CD4-positive, alpha-beta memory T cell (primary cell): ENCODE results near the gene ADSS1. TPM values are rescaled to one million over a fixed set of nuclear protein-coding genes. Genes with fewer than 3 reads are reported as not detected.

Experiments used
- CTCF ChIA-PET: fragments of 350-600 bp; sonication (Branson Sonifier 250); formaldehyde crosslinking; loops from one replicate; lab custom pipeline; 2021; ENCODE audit warnings: inconsistent platforms; ENCODE audit not compliant: partially characterized antibody; lab: Charles Lee
- POLR2A ChIA-PET: fragments of 350-600 bp; sonication (Branson Sonifier 250); formaldehyde crosslinking; loops from one replicate; lab custom pipeline; 2021; ENCODE audit not compliant: partially characterized antibody; lab: Charles Lee
- DNase-seq, 5 donors: peaks; one replicate each; pipeline versions ENCODE4 v3.0.0 to v3.0.0-alpha.2; 2020 to 2022; ENCODE audit warnings: mixed read lengths in 1 of 5
- H3K27ac ChIP-seq: one replicate; pipeline ENCODE4 v1.7.0; 2013; ENCODE audit warnings: low read depth, low read length
- H3K27me3 ChIP-seq: 2 replicates; pipeline ENCODE4 v1.7.0; 2013; ENCODE audit warnings: mild to moderate bottlenecking, low read length, moderate library complexity; ENCODE audit not compliant: insufficient read depth
- H3K36me3 ChIP-seq: 2 replicates; pipeline ENCODE4 v1.7.0; 2013; ENCODE audit warnings: mild to moderate bottlenecking, low read length, moderate library complexity; ENCODE audit not compliant: insufficient read depth
- H3K4me1 ChIP-seq: 2 replicates; pipeline ENCODE4 v1.7.0; 2013; ENCODE audit warnings: mild to moderate bottlenecking, low read length, moderate library complexity; ENCODE audit not compliant: insufficient read depth
- H3K4me3 ChIP-seq, 2 donors: one replicate each; pipeline ENCODE4 v1.7.0; 2013; ENCODE audit warnings: low read length in 2 of 2, mild to moderate bottlenecking in 1 of 2
- H3K9me3 ChIP-seq, 2 donors: one replicate each; pipeline ENCODE4 v1.7.0; 2013; ENCODE audit warnings: low read length in 2 of 2, control low read depth in 1 of 2; ENCODE audit not compliant: control insufficient read depth in 1 of 2
- H3K27ac Mint-ChIP-seq, 7 donors: one replicate each; pipeline ENCODE4 v1.8.0; 2020 to 2021; ENCODE audit warnings: mixed read lengths in 7 of 7, mild to moderate bottlenecking in 6 of 7, inconsistent platforms in 3 of 7, moderate library complexity in 3 of 7
- H3K27me3 Mint-ChIP-seq, 2 donors: one replicate each; pipeline ENCODE4 v1.8.0; 2020 to 2021; ENCODE audit warnings: mixed read lengths in 2 of 2
- H3K36me3 Mint-ChIP-seq, 2 donors: one replicate each; pipeline ENCODE4 v1.8.0; 2020 to 2021; ENCODE audit warnings: mixed read lengths in 2 of 2, inconsistent platforms in 1 of 2, mild to moderate bottlenecking in 1 of 2
- H3K4me1 Mint-ChIP-seq, 4 donors: one replicate each; pipeline ENCODE4 v1.8.0; 2020 to 2021; ENCODE audit warnings: mixed read lengths in 4 of 4, mild to moderate bottlenecking in 1 of 4
- H3K4me3 Mint-ChIP-seq, 8 donors: one replicate each; pipeline ENCODE4 v1.8.0; 2020 to 2021; ENCODE audit warnings: mixed read lengths in 8 of 8, mild to moderate bottlenecking in 7 of 8, moderate library complexity in 6 of 8, inconsistent platforms in 3 of 8
- H3K9me3 Mint-ChIP-seq, 8 donors: one replicate each; pipeline ENCODE4 v1.8.0; 2020 to 2021; ENCODE audit warnings: mixed read lengths in 8 of 8, mild to moderate bottlenecking in 5 of 8, inconsistent platforms in 3 of 8, moderate library complexity in 1 of 8
- intact Hi-C: fragments of 100-400 bp; cut with micrococcal nuclease; formaldehyde crosslinking; loops from one replicate; pipeline ENCODE4 v1.15.1; 2023
- polyA plus RNA-seq, 2 donors: library from polyadenylated mRNA; unstranded; fragments of 300-500 nt; fragmentation: Illumina TruSeq; gene quantifications; one replicate each; pipeline ENCODE4 v1.2.3, GENCODE V29; 2021
- total RNA-seq, 2 experiments: library from RNA; stranded (reverse); gene quantifications; one replicate each; pipeline ENCODE4 v1.2.3, GENCODE V29; 2021

The ADSS1 gene
- total and polyA plus RNA-seq, 4 experiments from 2014 or later: 0.16 to 1.8 (median 1.5) TPM

GRCh38 chr14:104751539-104752422 is 27.8 kb downstream of the ADSS1 start:
- peak overlapping the region; percentile 53 to 93 for H3K4me3 ChIP-seq
- peaks cover 25% of the 10 kb centered on the region for H3K4me1 ChIP-seq
- Mint-ChIP-seq H3K27ac (peak overlapping the region in 6 of 7 donors; percentile 41 to 95 (median 92)), H3K9me3 (peaks cover 0 to 3% (median 0%) of the 10 kb centered on the region in 8 donors), H3K36me3 (peaks cover 0 to 31% of the 10 kb centered on the region in 2 donors), H3K4me1 (peaks cover 12 to 40% (median 27%) of the 10 kb centered on the region in 4 donors), H3K4me3 (peak overlapping the region; percentile 82 to 96 (median 91)), H3K27me3 (no peaks in the 10 kb centered on the region)
- no peaks in the 10 kb centered on the region for H3K27me3 ChIP-seq
- ChIA-PET CTCF (interaction anchor here (1.0 to 3.5 kb wide), 9 partner anchors 15 to 86 kb away, joined by 3 to 17 read pairs (median 5); partner anchors contain the start of gene ADSS1), POLR2A (interaction anchor here (0.8 to 2.8 kb wide), 15 partner anchors 9 to 563 kb away, joined by 3 to 27 read pairs (median 5); partner anchors contain the start of genes ADSS1, AKT1, BRF1 and CDCA4)
- H3K9me3 ChIP-seq: no peaks in the 10 kb centered on the region
- peak in 2 of 5 donors; percentile 6 to 46 for DNase-seq
- peak overlapping the region; percentile 79 for H3K27ac ChIP-seq
- intact Hi-C loops: loop anchor here (1.0 to 5.0 kb wide), 5 partner anchors 27 to 271 kb away; partner anchors contain the start of genes ADSS1, AKT1, CDCA4 and INF2
- H3K36me3 ChIP-seq: peaks cover 13% of the 10 kb centered on the region

DNA sequence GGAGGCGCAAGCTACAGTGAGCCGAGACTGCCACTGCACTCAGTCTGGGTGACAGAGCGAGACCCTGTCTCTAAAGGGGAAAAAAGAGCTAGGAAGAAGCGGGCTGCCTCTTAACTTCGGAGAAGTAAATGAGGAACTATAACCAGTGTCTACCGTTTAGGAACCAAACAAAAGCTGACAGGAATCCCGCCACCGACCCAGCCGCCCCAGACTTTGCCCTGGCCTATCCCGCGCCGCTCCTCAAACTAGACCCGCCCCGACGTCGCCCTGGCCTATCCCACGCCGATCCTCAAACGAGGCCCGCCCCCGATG is 28.4 kb downstream of the ADSS1 start:
- Mint-ChIP-seq H3K27ac (peak overlapping the region; percentile 88 to 95 (median 94)), H3K9me3 (peaks cover 0 to 3% (median 0%) of the 10 kb centered on the region in 8 donors), H3K36me3 (peaks cover 0 to 36% of the 10 kb centered on the region in 2 donors), H3K27me3 (no peaks in the 10 kb centered on the region), H3K4me3 (peak overlapping the region; percentile 82 to 96 (median 91)), H3K4me1 (peaks cover 16 to 41% (median 29%) of the 10 kb centered on the region in 4 donors)
- intact Hi-C loops: loop anchor here (1.0 to 5.0 kb wide), 5 partner anchors 28 to 270 kb away; partner anchors contain the start of genes ADSS1, AKT1, CDCA4 and INF2
- Histone ChIP-seq H3K27ac (peak overlapping the region; percentile 79), H3K4me1 (peaks cover 25% of the 10 kb centered on the region), H3K9me3 (no peaks in the 10 kb centered on the region), H3K4me3 (peak overlapping the region; percentile 53 to 93), H3K27me3 (no peaks in the 10 kb centered on the region), H3K36me3 (peaks cover 17% of the 10 kb centered on the region)
- ChIA-PET POLR2A (interaction anchor here (0.6 to 2.8 kb wide), 20 partner anchors 8 to 562 kb away, joined by 3 to 27 read pairs (median 4); partner anchors contain the start of genes ADSS1, AKT1, BRF1 and CDCA4), CTCF (interaction anchor here (0.9 to 3.5 kb wide), 8 partner anchors 11 to 87 kb away, joined by 3 to 17 read pairs (median 9); partner anchors contain the start of gene ADSS1)
- no peak for DNase-seq

DNA sequence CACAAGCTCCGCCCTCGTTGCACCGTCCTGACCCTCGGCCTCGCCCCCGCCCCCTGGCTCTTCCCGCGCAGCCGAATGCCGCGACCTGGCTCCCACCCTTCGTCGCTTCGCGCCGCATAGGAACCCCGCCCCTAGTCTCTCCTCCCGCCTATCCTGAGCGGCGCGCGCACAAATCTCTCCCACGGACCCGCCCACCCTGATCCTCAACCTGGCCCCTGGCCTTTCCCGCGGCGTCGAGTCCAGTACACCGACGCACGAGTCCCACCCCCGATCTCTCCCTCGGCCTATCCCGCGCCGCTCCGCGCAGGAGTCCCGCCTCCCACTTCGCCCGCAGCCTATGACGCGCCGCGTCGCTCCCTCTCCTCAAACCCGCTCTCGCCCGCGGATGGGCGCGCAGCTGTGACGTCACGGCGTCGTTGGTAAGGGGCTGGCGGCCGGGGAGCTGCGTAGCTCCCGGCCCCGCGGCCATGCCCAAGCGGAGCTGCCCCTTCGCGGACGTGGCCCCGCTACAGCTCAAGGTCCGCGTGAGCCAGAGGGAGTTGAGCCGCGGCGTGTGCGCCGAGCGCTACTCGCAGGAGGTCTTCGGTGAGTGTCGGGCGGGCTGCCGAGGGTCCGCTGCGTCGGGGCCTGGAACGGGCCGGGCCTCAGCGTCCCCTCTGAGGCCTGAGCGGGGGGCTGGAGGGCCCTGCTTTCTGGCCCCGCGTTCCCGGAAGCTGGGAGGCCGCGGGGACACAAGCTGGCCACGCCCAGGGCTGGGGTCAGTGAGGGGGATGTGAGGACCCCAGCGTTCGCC is 28.9 kb downstream of the ADSS1 start, which contains the start of gene SIVA1:
Gene SIVA1 (plus strand): TSS at position 413 of the 793 bp plus-strand sequence. CDS start 55 bp downstream, at position 468.
- peak within 1 kb of the TSS; percentile 88 to 96 (median 92) for H3K4me3 Mint-ChIP-seq
- POLR2A ChIA-PET: interaction anchor here (0.6 to 2.8 kb wide), 21 partner anchors 9 to 562 kb away, joined by 3 to 27 read pairs (median 3); partner anchors contain the start of genes ADSS1, AKT1, BRF1 and CDCA4
- peaks cover 16 to 41% (median 29%) of the 10 kb centered on the region in 4 donors for H3K4me1 Mint-ChIP-seq
- H3K4me3 ChIP-seq: peak within 1 kb of the TSS; percentile 57 to 93
- H3K4me1 ChIP-seq: peaks cover 25% of the 10 kb centered on the region
- H3K27ac ChIP-seq: peak within 1 kb of the TSS; percentile 79
- CTCF ChIA-PET: interaction anchor here (0.9 to 3.5 kb wide), 8 partner anchors 11 to 87 kb away, joined by 3 to 17 read pairs (median 9); partner anchors contain the start of gene ADSS1
- DNase-seq: peak; percentile 99
- H3K36me3 ChIP-seq: peaks cover 23% of the 10 kb centered on the region
- no peaks in the 10 kb centered on the region for H3K27me3 Mint-ChIP-seq
- peak within 1 kb of the TSS; percentile 91 to 95 (median 94) for H3K27ac Mint-ChIP-seq
- no peaks in the 10 kb centered on the region for H3K27me3 ChIP-seq
- peaks cover 0 to 39% of the 10 kb centered on the region in 2 donors for H3K36me3 Mint-ChIP-seq
- intact Hi-C loops: loop anchor here (1.0 to 5.0 kb wide), 5 partner anchors 29 to 269 kb away; partner anchors contain the start of genes ADSS1, AKT1, CDCA4 and INF2
- H3K9me3 ChIP-seq: no peaks in the 10 kb centered on the region
- H3K9me3 Mint-ChIP-seq: peaks cover 0 to 3% (median 0%) of the 10 kb centered on the region in 8 donors

DNA sequence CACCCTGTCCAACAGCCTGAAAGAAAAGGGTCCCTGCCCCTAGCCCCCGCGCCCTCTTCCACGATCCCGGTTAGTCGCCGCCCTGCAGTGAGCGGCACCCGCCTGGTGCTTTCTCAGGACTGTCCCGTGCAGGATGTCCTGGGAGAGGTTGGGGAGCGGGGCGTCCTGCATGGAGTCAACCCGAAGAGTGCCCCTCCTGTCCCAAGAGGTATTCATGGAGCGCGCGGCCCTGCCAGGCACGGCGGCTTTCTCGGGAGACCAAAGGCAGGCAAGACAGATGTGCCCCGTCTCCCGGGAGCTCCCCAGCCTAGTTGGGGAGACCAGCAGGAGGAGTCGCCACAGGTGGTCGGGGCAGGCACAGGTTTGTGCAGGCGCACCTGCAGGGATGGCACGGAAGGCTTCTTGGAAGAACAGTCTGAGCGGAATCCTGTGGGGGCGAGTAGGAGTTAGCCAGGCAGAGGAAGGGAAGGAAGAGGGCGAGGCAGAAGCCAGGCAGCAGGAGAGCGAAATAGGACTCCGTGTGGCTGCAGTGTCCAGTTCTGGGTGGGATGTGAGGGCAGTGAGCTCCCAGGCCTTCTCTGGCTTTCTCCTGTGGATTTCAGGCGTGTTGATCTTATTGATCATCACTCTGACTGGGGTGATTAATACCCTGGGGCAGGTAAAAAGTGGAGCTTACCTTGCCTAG is 29.6 kb downstream of the ADSS1 start:
- H3K9me3 ChIP-seq: no peaks in the 10 kb centered on the region
- H3K27me3 ChIP-seq: no peaks in the 10 kb centered on the region
- H3K4me3 ChIP-seq: peak overlapping the region; percentile 57 to 93
- Mint-ChIP-seq H3K4me1 (peaks cover 16 to 41% (median 29%) of the 10 kb centered on the region in 4 donors), H3K36me3 (peaks cover 0 to 44% of the 10 kb centered on the region in 2 donors), H3K9me3 (peaks cover 0 to 3% (median 0%) of the 10 kb centered on the region in 8 donors), H3K27me3 (no peaks in the 10 kb centered on the region), H3K4me3 (peak overlapping the region; percentile 84 to 96 (median 90)), H3K27ac (peak overlapping the region; percentile 73 to 94 (median 91))
- intact Hi-C loops: loop anchor here (5.0 kb wide), 2 partner anchors 66 to 269 kb away; partner anchors contain the start of genes CDCA4 and INF2
- H3K36me3 ChIP-seq: peaks cover 25% of the 10 kb centered on the region
- H3K27ac ChIP-seq: peak overlapping the region; percentile 79
- peaks cover 25% of the 10 kb centered on the region for H3K4me1 ChIP-seq
- ChIA-PET CTCF (interaction anchor here (1.2 to 3.5 kb wide), 7 partner anchors 13 to 88 kb away, joined by 3 to 17 read pairs (median 13); partner anchors contain the start of gene ADSS1), POLR2A (interaction anchor here (0.8 to 2.8 kb wide), 13 partner anchors 9 to 561 kb away, joined by 3 to 27 read pairs (median 6); partner anchors contain the start of genes ADSS1, AKT1, BRF1 and CEP170B)
- peak in 4 of 5 donors; percentile 13 to 44 (median 16) for DNase-seq

GRCh38 chr14:104754213-104754851 is 30.3 kb downstream of the ADSS1 start:
- H3K36me3 Mint-ChIP-seq: peaks cover 0 to 51% of the 10 kb centered on the region in 2 donors
- H3K4me3 Mint-ChIP-seq: peak overlapping the region; percentile 84 to 96 (median 90)
- Histone ChIP-seq H3K4me1 (peaks cover 25% of the 10 kb centered on the region), H3K9me3 (no peaks in the 10 kb centered on the region), H3K27ac (peak overlapping the region; percentile 79), H3K36me3 (peaks cover 31% of the 10 kb centered on the region), H3K27me3 (no peaks in the 10 kb centered on the region), H3K4me3 (peak overlapping the region; percentile 57 to 93)
- H3K27me3 Mint-ChIP-seq: no peaks in the 10 kb centered on the region
- ChIA-PET POLR2A (interaction anchor here (0.9 to 2.8 kb wide), 5 partner anchors 14 to 77 kb away, joined by 3 to 27 read pairs (median 13); partner anchors contain the start of genes ADSS1 and ZBTB42), CTCF (interaction anchor here (1.2 to 2.4 kb wide), 2 partner anchors 12 to 72 kb away, joined by 3 to 11 read pairs; no protein-coding TSS in a partner anchor)
- H3K9me3 Mint-ChIP-seq: peaks cover 0 to 3% (median 0%) of the 10 kb centered on the region in 8 donors
- DNase-seq: peak in 1 of 5 donors; percentile 28
- H3K4me1 Mint-ChIP-seq: peaks cover 16 to 41% (median 29%) of the 10 kb centered on the region in 4 donors
- intact Hi-C loops: loop anchor here (5.0 kb wide), 2 partner anchors 67 to 268 kb away; partner anchors contain the start of genes CDCA4 and INF2
- peak overlapping the region; percentile 73 to 94 (median 91) for H3K27ac Mint-ChIP-seq
